Measurements from ENCODE around the gene FASN.

FASN gene

GRCh38 chr17:82050152-82050760 lies 47.8 kb downstream of the FASN start:
- Histone ChIP-seq H3K27ac (ENCODE audit: low read depth, low read length) (no peak overlapping the region), H3K9ac (ENCODE audit: low read length) (no peak overlapping the region), H3K36me3 (ENCODE audit: control insufficient read depth, insufficient read depth, low read length) (peaks cover 20% of the 10 kb centered on the region)

GRCh38 chr17:82049521-82049971 lies 48.5 kb downstream of the FASN start:
- no peak overlapping the region for H3K27ac ChIP-seq (ENCODE audit: low read depth, low read length)
- peaks cover 13% of the 10 kb centered on the region for H3K36me3 ChIP-seq (ENCODE audit: control insufficient read depth, insufficient read depth, low read length)
- peaks cover 13% of the 10 kb centered on the region for H3K4me1 ChIP-seq (ENCODE audit: control insufficient read depth, insufficient read depth, low read length)
- H3K4me3 ChIP-seq (ENCODE audit: low read length), result no peak overlapping the region
- no peaks in the 10 kb centered on the region for H3K27me3 ChIP-seq (ENCODE audit: control insufficient read depth, insufficient read depth, low read length)
- H3K9ac ChIP-seq (ENCODE audit: low read length), result no peak overlapping the region

More at GRCh38 chr17:82050152-82050760, 47.8 kb downstream of the FASN start:
- H3K27me3 ChIP-seq (ENCODE audit: control insufficient read depth, insufficient read depth, low read length), result no peaks in the 10 kb centered on the region
- peak overlapping the region; percentile 64 for H3K4me3 ChIP-seq (ENCODE audit: low read length)
- H3K4me1 ChIP-seq (ENCODE audit: control insufficient read depth, insufficient read depth, low read length), result peaks cover 13% of the 10 kb centered on the region

GRCh38 chr17:82049106-82049505 lies 48.9 kb downstream of the FASN start:
- no peaks in the 10 kb centered on the region for H3K27me3 ChIP-seq (ENCODE audit: control insufficient read depth, insufficient read depth, low read length)
- H3K27ac ChIP-seq (ENCODE audit: low read depth, low read length), result no peak overlapping the region
- H3K4me1 ChIP-seq (ENCODE audit: control insufficient read depth, insufficient read depth, low read length), result peaks cover 13% of the 10 kb centered on the region
- no peak overlapping the region for H3K4me3 ChIP-seq (ENCODE audit: low read length)
- H3K9ac ChIP-seq (ENCODE audit: low read length), result no peak overlapping the region
- peaks cover 10% of the 10 kb centered on the region for H3K36me3 ChIP-seq (ENCODE audit: control insufficient read depth, insufficient read depth, low read length)

GRCh38 chr17:82048571-82048971 lies 49.5 kb downstream of the FASN start:
- Histone ChIP-seq H3K4me1 (ENCODE audit: control insufficient read depth, insufficient read depth, low read length) (peaks cover 13% of the 10 kb centered on the region), H3K4me3 (ENCODE audit: low read length) (no peak overlapping the region), H3K27me3 (ENCODE audit: control insufficient read depth, insufficient read depth, low read length) (no peaks in the 10 kb centered on the region), H3K9ac (ENCODE audit: low read length) (no peak overlapping the region), H3K27ac (ENCODE audit: low read depth, low read length) (no peak overlapping the region), H3K36me3 (ENCODE audit: control insufficient read depth, insufficient read depth, low read length) (peaks cover 5% of the 10 kb centered on the region)

GRCh38 chr17:82047914-82048570 lies 50.0 kb downstream of the FASN start:
- Histone ChIP-seq H3K4me1 (ENCODE audit: control insufficient read depth, insufficient read depth, low read length) (peaks cover 13% of the 10 kb centered on the region), H3K36me3 (ENCODE audit: control insufficient read depth, insufficient read depth, low read length) (peaks cover 5% of the 10 kb centered on the region), H3K27ac (ENCODE audit: low read depth, low read length) (no peak overlapping the region), H3K4me3 (ENCODE audit: low read length) (no peak overlapping the region), H3K9ac (ENCODE audit: low read length) (no peak overlapping the region), H3K27me3 (ENCODE audit: control insufficient read depth, insufficient read depth, low read length) (no peaks in the 10 kb centered on the region)

- Histone ChIP-seq H3K36me3 (ENCODE audit: control insufficient read depth, insufficient read depth, low read length) (peaks cover 5% of the 10 kb centered on the region), H3K27me3 (ENCODE audit: control insufficient read depth, insufficient read depth, low read length) (no peaks in the 10 kb centered on the region), H3K27ac (ENCODE audit: low read depth, low read length) (no peak overlapping the region), H3K9ac (ENCODE audit: low read length) (no peak overlapping the region), H3K4me1 (ENCODE audit: control insufficient read depth, insufficient read depth, low read length) (peaks cover 8% of the 10 kb centered on the region), H3K4me3 (ENCODE audit: low read length) (no peak overlapping the region)
These were observed 50.7 kb downstream of the FASN start for GRCh38 chr17:82047379-82047778.

GRCh38 chr17:82046903-82047302 lies 51.1 kb downstream of the FASN start:
- Histone ChIP-seq H3K27ac (ENCODE audit: low read depth, low read length) (no peak overlapping the region), H3K4me3 (ENCODE audit: low read length) (no peak overlapping the region), H3K4me1 (ENCODE audit: control insufficient read depth, insufficient read depth, low read length) (peaks cover 8% of the 10 kb centered on the region), H3K36me3 (ENCODE audit: control insufficient read depth, insufficient read depth, low read length) (peaks cover 5% of the 10 kb centered on the region), H3K27me3 (ENCODE audit: control insufficient read depth, insufficient read depth, low read length) (no peaks in the 10 kb centered on the region), H3K9ac (ENCODE audit: low read length) (no peak overlapping the region)

GRCh38 chr17:82045936-82046484 lies 52.0 kb downstream of the FASN start:
- peaks cover 5% of the 10 kb centered on the region for H3K36me3 ChIP-seq (ENCODE audit: control insufficient read depth, insufficient read depth, low read length)
- H3K27ac ChIP-seq (ENCODE audit: low read depth, low read length), result no peak overlapping the region
- peaks cover 8% of the 10 kb centered on the region for H3K4me1 ChIP-seq (ENCODE audit: control insufficient read depth, insufficient read depth, low read length)
- H3K4me3 ChIP-seq (ENCODE audit: low read length), result no peak overlapping the region
- no peaks in the 10 kb centered on the region for H3K27me3 ChIP-seq (ENCODE audit: control insufficient read depth, insufficient read depth, low read length)
- H3K9ac ChIP-seq (ENCODE audit: low read length), result no peak overlapping the region

- Histone ChIP-seq H3K4me1 (ENCODE audit: control insufficient read depth, insufficient read depth, low read length) (no peaks in the 10 kb centered on the region), H3K27me3 (ENCODE audit: control insufficient read depth, insufficient read depth, low read length) (no peaks in the 10 kb centered on the region), H3K9ac (ENCODE audit: low read length) (no peak overlapping the region), H3K27ac (ENCODE audit: low read depth, low read length) (no peak overlapping the region), H3K4me3 (ENCODE audit: low read length) (no peak overlapping the region), H3K36me3 (ENCODE audit: control insufficient read depth, insufficient read depth, low read length) (no peaks in the 10 kb centered on the region)
These were observed 54.5 kb downstream of the FASN start for GRCh38 chr17:82043507-82043906.

GRCh38 chr17:82042649-82043048 lies 55.4 kb downstream of the FASN start:
- H3K9ac ChIP-seq (ENCODE audit: low read length), result no peak overlapping the region
- H3K4me1 ChIP-seq (ENCODE audit: control insufficient read depth, insufficient read depth, low read length), result peaks cover 2% of the 10 kb centered on the region

GRCh38 chr17:82041144-82041814 lies 56.8 kb downstream of the FASN start:
- H3K4me1 ChIP-seq (ENCODE audit: control insufficient read depth, insufficient read depth, low read length), result peaks cover 7% of the 10 kb centered on the region
- no peak overlapping the region for H3K27ac ChIP-seq (ENCODE audit: low read depth, low read length)
- no peaks in the 10 kb centered on the region for H3K36me3 ChIP-seq (ENCODE audit: control insufficient read depth, insufficient read depth, low read length)
- no peaks in the 10 kb centered on the region for H3K27me3 ChIP-seq (ENCODE audit: control insufficient read depth, insufficient read depth, low read length)
- H3K9ac ChIP-seq (ENCODE audit: low read length), result no peak overlapping the region
- H3K4me3 ChIP-seq (ENCODE audit: low read length), result no peak overlapping the region

More at GRCh38 chr17:82042649-82043048, 55.4 kb downstream of the FASN start:
- H3K4me3 ChIP-seq (ENCODE audit: low read length), result no peak overlapping the region
- no peak overlapping the region for H3K27ac ChIP-seq (ENCODE audit: low read depth, low read length)
- H3K27me3 ChIP-seq (ENCODE audit: control insufficient read depth, insufficient read depth, low read length), result no peaks in the 10 kb centered on the region
- H3K36me3 ChIP-seq (ENCODE audit: control insufficient read depth, insufficient read depth, low read length), result no peaks in the 10 kb centered on the region

- Histone ChIP-seq H3K4me3 (ENCODE audit: low read length) (no peak overlapping the region), H3K27me3 (ENCODE audit: control insufficient read depth, insufficient read depth, low read length) (no peaks in the 10 kb centered on the region), H3K4me1 (ENCODE audit: control insufficient read depth, insufficient read depth, low read length) (peaks cover 7% of the 10 kb centered on the region), H3K27ac (ENCODE audit: low read depth, low read length) (no peak overlapping the region), H3K36me3 (ENCODE audit: control insufficient read depth, insufficient read depth, low read length) (no peaks in the 10 kb centered on the region), H3K9ac (ENCODE audit: low read length) (no peak overlapping the region)
These were observed 58.2 kb downstream of the FASN start for GRCh38 chr17:82039695-82040299.

Data from rectal smooth muscle tissue (tissue), 1 donor.